Erythroblast (primary cell): ENCODE data around the gene EDA.

ENCODE experiments used
- GATA1 ChIP-seq: IDR thresholded peaks from 2 replicates; pipeline ENCODE4 v1.6.1; 2011; ENCODE audit warnings: low read depth, mild to moderate bottlenecking, control low read depth, low read length, moderate library complexity
- POLR2A ChIP-seq: IDR thresholded peaks from 2 replicates; pipeline ENCODE4 v1.6.1; 2011; ENCODE audit warnings: mild to moderate bottlenecking, low read length

GRCh38 chrX:70052895-70053615, 437.1 kb downstream of the EDA start:
- no peak for TF ChIP-seq POLR2A
- no peak for TF ChIP-seq GATA1
